GM13976 (cell line): Measurements from ENCODE around the gene DTX3.
A peak's percentile ranks its signal among the peaks of the same experiment; 100 is the strongest.
"Not testable (repeated sequence)": the region's sequence is repeated elsewhere in the genome, so short reads cannot be mapped to it uniquely, and the experiment has no call there.

ENCODE experiments used
- DNase-seq: peaks from one replicate; pipeline ENCODE4 v3.0.0; 2012; ENCODE audit warnings: low spot score
- CTCF ChIP-seq: IDR thresholded peaks from 2 replicates; pipeline ENCODE4 v1.5.1; 2012; ENCODE audit warnings: borderline replicate concordance, mild to moderate bottlenecking; ENCODE audit not compliant: insufficient read depth; ENCODE audit errors: extremely low read depth, missing control alignments, control extremely low read depth
- in situ Hi-C: fragments of 300-500 bp; cut with MboI; formaldehyde crosslinking; loops from one replicate; pipeline ENCODE4 v1.12.0; 2022; ENCODE audit warnings: low sequenced_read_pairs, mixed read lengths, inconsistent platforms; ENCODE audit not compliant: unreplicated experiment

The DTX3 gene

GRCh38 chr12:57586832-57587429 lies 17.7 kb upstream of the DTX3 start:
- in situ Hi-C loops = no loop called here
- TF ChIP-seq CTCF = no peak
- no peak for DNase-seq

- in situ Hi-C loops, DNase-seq: not testable (repeated sequence)
Observed at GRCh38 chr12:57588951-57589610, 15.5 kb upstream of the DTX3 start.

- DNase-seq = no peak
- in situ Hi-C loops = no loop called here
- TF ChIP-seq CTCF = no peak
Observed at GRCh38 chr12:57590479-57590863, 14.2 kb upstream of the DTX3 start.

GRCh38 chr12:57590864-57591781 lies 13.5 kb upstream of the DTX3 start, which contains the start of gene PIP4K2C:
PIP4K2C (plus strand) TSS chr12:57591192; CDS start chr12:57591290, 98 bp downstream.
- in situ Hi-C loops = no loop called here
- no peak for TF ChIP-seq CTCF
- peak; percentile 98 for DNase-seq

- no peak for TF ChIP-seq CTCF
- in situ Hi-C loops = no loop called here
- DNase-seq = no peak
Observed at GRCh38 chr12:57591782-57592325, 12.8 kb upstream of the DTX3 start.

- no peak for TF ChIP-seq CTCF
- in situ Hi-C loops = no loop called here
- DNase-seq = no peak
Observed at GRCh38 chr12:57592551-57593165, 12.0 kb upstream of the DTX3 start.
